ENCODE data around the gene MZB1. TPM values are rescaled to one million over a fixed set of nuclear protein-coding genes. Genes with fewer than 3 reads are reported as not detected.
A peak's percentile ranks its signal among the peaks of the same experiment; 100 is the strongest.

MZB1 gene
- total and polyA plus RNA-seq, 2 of the 13 experiments (the other 11 are each of a cell fraction or from before 2014, with no cell fraction given) = 0.31 to 0.40 TPM

GRCh38 chr5:139341689-139342422 is 47.9 kb downstream of the MZB1 start, which contains the start of gene PAIP2 (continued):
- TF ChIP-seq SMAD3 (CRISPR knock-in tag; IDR thresholded peaks at IDR 0.05) (no peak), ZNF740 (CRISPR knock-in tag; IDR thresholded peaks at IDR 0.05) (no peak; the same call in 1 of the 2 replicates), KLF16 (CRISPR knock-in tag; IDR thresholded peaks at IDR 0.05) (peak in 1 of 2 experiments; percentile 64; a peak in 1 of 4 replicates), ZNF792 (CRISPR knock-in tag; IDR thresholded peaks at IDR 0.05) (peak; percentile 65; the same call in 1 of the 2 replicates), HMG20A (CRISPR knock-in tag; IDR thresholded peaks at IDR 0.05; ENCODE audit: borderline replicate concordance) (peak; percentile 11; the same call in 1 of the 2 replicates), ZNF605 (CRISPR knock-in tag; IDR thresholded peaks at IDR 0.05) (peak; percentile 95), RORA (CRISPR knock-in tag; IDR thresholded peaks at IDR 0.05) (0 out of 2 replicates have a peak, but pooled peaks have one; percentile 36), IKZF1 (IDR thresholded peaks at IDR 0.05) (no peak), NCOA1 (CRISPR knock-in tag; IDR thresholded peaks at IDR 0.05) (no peak), FUBP1 (CRISPR knock-in tag; IDR thresholded peaks at IDR 0.05; ENCODE audit: borderline replicate concordance) (0 out of 2 replicates have a peak, but pooled peaks have one; percentile 23), USF2 (IDR thresholded peaks at IDR 0.05; ENCODE audit: low read depth, low read length) (peak; percentile 45; the same call in 1 of the 2 replicates), USF2 (CRISPR knock-in tag; IDR thresholded peaks at IDR 0.05; ENCODE audit: borderline replicate concordance) (peak; percentile 75; the same call in 1 of the 2 replicates), ZNF615 (CRISPR knock-in tag; IDR thresholded peaks at IDR 0.05; ENCODE audit: borderline replicate concordance) (no peak; the same call in 1 of the 2 replicates), GPN1 (CRISPR knock-in tag; IDR thresholded peaks at IDR 0.05; ENCODE audit: borderline replicate concordance) (no peak; the same call in 1 of the 2 replicates), SP140L (CRISPR knock-in tag; IDR thresholded peaks at IDR 0.05; ENCODE audit: borderline replicate concordance) (no peak), ZKSCAN1 (IDR thresholded peaks at IDR 0.05; ENCODE audit: low read length) (no peak), ZNF644 (CRISPR knock-in tag; IDR thresholded peaks at IDR 0.05; ENCODE audit: low read depth) (no peak), ZNF550 (CRISPR knock-in tag; IDR thresholded peaks at IDR 0.05; ENCODE audit: borderline replicate concordance) (no peak), MED1 (CRISPR knock-in tag; IDR thresholded peaks at IDR 0.05) (peak; percentile 85), ZNF563 (CRISPR knock-in tag; IDR thresholded peaks at IDR 0.05) (no peak), ZNF776 (CRISPR knock-in tag; IDR thresholded peaks at IDR 0.05) (peak; percentile 97), NR0B2 (CRISPR knock-in tag; IDR thresholded peaks at IDR 0.05) (peak; percentile 91), KMT2A (CRISPR knock-in tag; IDR thresholded peaks at IDR 0.05) (peak; percentile 58; the same call in 1 of the 2 replicates), MXD4 (CRISPR knock-in tag; IDR thresholded peaks at IDR 0.05) (peak; percentile 65; the same call in 1 of the 2 replicates), GFI1 (CRISPR knock-in tag; IDR thresholded peaks at IDR 0.05; ENCODE audit: borderline replicate concordance) (no peak), ZNF253 (CRISPR knock-in tag; IDR thresholded peaks at IDR 0.05; ENCODE audit: borderline replicate concordance) (no peak)
